Fibroblast of skin of right quadriceps (primary cell): Measurements from ENCODE around the gene ZRANB3.
"Not testable (repeated sequence)": the region's sequence is repeated elsewhere in the genome, so short reads cannot be mapped to it uniquely, and the experiment has no call there.

Source experiments
- DNase-seq: peaks from one replicate; pipeline ENCODE4 v3.0.0-alpha.2; 2013

ZRANB3 gene

GRCh38 chr2:135168204-135168856 is 362.7 kb downstream of the ZRANB3 start:
- no peak for DNase-seq

GRCh38 chr2:135167273-135167672 is 363.7 kb downstream of the ZRANB3 start:
- DNase-seq, result no peak

GRCh38 chr2:135164431-135164830 is 366.6 kb downstream of the ZRANB3 start:
- DNase-seq, result peak; percentile 42

- DNase-seq, result no peak
Observed at GRCh38 chr2:135163901-135164300, 367.1 kb downstream of the ZRANB3 start.

- DNase-seq, result no peak
Observed at GRCh38 chr2:135163306-135163705, 367.7 kb downstream of the ZRANB3 start.

- DNase-seq, result no peak
Observed at GRCh38 chr2:135162786-135163185, 368.2 kb downstream of the ZRANB3 start.

- no peak for DNase-seq
Observed at GRCh38 chr2:135162377-135162776, 368.6 kb downstream of the ZRANB3 start.

GRCh38 chr2:135159191-135159590 is 371.8 kb downstream of the ZRANB3 start:
- DNase-seq, result no peak

- no peak for DNase-seq
Observed at GRCh38 chr2:135157856-135158255, 373.2 kb downstream of the ZRANB3 start.

GRCh38 chr2:135154962-135155361 is 376.1 kb downstream of the ZRANB3 start:
- DNase-seq, result no peak

GRCh38 chr2:135152361-135152760 is 378.7 kb downstream of the ZRANB3 start:
- DNase-seq, result no peak

- no peak for DNase-seq
Observed at GRCh38 chr2:135151615-135152014, 379.4 kb downstream of the ZRANB3 start.

- no peak for DNase-seq
Observed at GRCh38 chr2:135150725-135151124, 380.3 kb downstream of the ZRANB3 start.

- DNase-seq, result peak; percentile 17
Observed at GRCh38 chr2:135149251-135149650, 381.8 kb downstream of the ZRANB3 start.

GRCh38 chr2:135144343-135144742 is 386.7 kb downstream of the ZRANB3 start:
- no peak for DNase-seq

GRCh38 chr2:135142323-135142722 is 388.7 kb downstream of the ZRANB3 start:
- DNase-seq, result no peak

GRCh38 chr2:135140606-135141005 is 390.4 kb downstream of the ZRANB3 start:
- no peak for DNase-seq

GRCh38 chr2:135132314-135132713 is 398.7 kb downstream of the ZRANB3 start:
- peak; percentile 59 for DNase-seq

- no peak for DNase-seq
Observed at GRCh38 chr2:135130751-135131150, 400.3 kb downstream of the ZRANB3 start.

- no peak for DNase-seq
Observed at GRCh38 chr2:135125940-135126339, 405.1 kb downstream of the ZRANB3 start.

GRCh38 chr2:135124924-135125886 is 405.8 kb downstream of the ZRANB3 start:
- peak; percentile 21 for DNase-seq

- not testable (repeated sequence) for DNase-seq
Observed at GRCh38 chr2:135121658-135122039, 409.4 kb downstream of the ZRANB3 start.

GRCh38 chr2:135121016-135121657 is 409.9 kb downstream of the ZRANB3 start:
- DNase-seq, result no peak

- no peak for DNase-seq
Observed at GRCh38 chr2:135119582-135119981, 411.4 kb downstream of the ZRANB3 start.
